ENCODE data around the gene SETD6.

SETD6 gene

DNA sequence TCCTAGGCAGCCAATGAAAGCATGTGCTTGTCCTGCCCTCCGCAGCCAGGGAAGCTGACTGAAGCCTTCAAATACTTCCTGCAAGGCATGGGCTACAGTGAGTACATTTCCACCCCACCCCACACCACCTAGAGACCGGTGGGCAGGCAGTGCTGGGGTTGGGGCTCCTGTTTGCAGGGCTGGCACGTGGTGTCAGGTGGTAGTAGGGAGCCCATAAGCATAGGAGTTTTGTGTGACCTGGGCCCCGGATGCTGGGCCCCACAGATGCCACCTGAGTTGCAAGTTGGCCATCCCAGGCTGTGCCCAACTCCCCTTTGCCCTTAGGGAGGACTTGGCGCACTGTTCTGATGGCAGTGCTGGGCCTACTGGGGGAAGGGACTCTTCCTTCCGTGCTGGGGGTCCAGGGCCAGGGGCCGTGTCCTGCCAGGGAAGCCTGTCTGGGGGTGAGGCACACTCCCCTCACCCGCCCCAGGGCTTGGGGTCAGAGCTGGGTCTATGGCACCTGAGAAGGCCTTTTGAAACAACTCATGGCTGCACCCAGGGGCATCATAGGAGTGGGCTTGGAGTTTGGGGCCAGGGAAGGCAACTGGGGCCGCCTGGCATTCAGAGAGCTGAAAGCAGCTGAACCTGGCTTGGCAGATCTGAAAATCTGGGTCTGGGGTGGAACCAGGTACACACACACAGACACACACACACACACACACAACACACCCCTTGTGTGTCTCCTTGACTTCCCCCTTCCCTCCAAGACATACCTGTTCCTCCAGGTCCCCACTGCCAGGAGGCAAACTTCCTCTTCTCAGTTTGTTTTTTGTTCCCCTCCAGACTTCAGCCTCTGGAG, 5.8 kb upstream of the SETD6 start:
- DNase-seq = no peak

DNA sequence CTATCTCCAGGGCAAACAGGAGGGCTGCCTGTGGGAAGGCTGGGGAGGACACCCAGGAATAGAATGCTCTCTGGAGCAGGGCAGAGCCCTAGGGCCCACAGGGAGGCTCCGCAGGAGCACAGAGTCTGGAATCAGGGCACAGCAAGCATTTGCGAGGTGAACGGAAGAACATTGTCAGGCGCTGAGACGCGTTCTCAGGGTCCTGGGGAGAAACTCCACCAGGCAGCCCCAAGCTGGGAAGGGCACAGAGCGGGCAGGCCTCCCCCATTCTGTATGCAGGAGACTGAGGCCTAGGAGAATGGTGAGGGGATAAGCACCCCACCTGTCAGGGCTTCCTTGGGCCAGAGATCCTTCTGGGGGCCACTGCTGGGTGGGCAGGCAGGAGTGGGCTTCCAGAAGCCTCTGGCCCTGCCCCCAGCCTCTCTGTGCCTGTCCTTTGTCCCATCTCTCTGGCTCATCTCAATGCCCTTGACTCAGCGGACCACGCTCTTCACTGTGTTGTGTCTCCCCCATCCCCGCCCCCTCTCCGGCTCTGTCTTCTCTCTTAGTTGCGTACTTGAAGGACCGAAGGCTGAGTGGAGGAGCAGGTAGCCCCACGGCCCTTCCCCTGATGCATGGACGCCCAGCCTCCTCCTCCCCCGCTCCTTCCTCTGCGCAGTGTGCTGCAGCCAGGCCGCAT, 5.1 kb upstream of the SETD6 start:
- no peak for DNase-seq

DNA sequence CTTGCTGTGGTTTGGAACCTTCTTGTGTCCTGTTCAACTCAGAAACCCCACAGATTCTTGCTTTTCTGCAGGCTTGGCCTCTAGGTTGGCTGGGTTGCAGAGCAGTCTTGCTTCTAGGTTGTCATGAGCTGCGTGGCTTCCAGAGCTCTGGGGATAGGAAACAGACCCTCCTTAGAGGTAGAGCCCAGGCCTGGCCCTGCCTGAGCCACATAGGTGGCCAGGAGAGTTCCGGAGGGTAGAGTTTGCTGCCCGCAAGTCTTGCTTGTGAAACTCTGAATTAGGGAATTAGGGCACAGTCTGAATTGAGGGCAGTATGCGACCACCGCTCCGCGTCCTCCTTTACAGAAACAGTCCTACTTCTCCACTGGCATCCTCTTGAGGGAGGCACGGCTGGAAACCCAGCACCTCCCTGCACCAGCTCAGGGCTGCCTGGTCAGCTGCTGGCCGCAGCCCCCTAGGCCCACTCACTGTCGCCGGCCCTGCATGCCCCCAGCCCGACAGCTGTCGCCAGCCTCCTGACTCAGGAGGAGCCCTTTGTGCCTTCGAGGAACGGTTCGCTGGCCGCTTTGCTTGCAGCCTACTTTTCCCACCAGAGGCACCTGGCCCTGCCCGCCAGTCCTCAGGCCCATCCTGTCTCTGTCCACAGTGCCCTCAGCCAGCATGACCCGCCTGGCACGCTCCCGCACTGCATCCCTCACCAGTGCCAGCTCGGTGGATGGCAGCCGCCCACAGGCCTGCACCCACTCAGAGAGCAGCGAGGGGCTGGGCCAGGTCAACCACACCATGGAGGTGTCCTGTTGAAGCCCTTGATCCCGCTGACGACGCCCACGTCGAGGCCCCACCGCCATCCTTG, 4.3 kb upstream of the SETD6 start:
- DNase-seq = no peak

DNA sequence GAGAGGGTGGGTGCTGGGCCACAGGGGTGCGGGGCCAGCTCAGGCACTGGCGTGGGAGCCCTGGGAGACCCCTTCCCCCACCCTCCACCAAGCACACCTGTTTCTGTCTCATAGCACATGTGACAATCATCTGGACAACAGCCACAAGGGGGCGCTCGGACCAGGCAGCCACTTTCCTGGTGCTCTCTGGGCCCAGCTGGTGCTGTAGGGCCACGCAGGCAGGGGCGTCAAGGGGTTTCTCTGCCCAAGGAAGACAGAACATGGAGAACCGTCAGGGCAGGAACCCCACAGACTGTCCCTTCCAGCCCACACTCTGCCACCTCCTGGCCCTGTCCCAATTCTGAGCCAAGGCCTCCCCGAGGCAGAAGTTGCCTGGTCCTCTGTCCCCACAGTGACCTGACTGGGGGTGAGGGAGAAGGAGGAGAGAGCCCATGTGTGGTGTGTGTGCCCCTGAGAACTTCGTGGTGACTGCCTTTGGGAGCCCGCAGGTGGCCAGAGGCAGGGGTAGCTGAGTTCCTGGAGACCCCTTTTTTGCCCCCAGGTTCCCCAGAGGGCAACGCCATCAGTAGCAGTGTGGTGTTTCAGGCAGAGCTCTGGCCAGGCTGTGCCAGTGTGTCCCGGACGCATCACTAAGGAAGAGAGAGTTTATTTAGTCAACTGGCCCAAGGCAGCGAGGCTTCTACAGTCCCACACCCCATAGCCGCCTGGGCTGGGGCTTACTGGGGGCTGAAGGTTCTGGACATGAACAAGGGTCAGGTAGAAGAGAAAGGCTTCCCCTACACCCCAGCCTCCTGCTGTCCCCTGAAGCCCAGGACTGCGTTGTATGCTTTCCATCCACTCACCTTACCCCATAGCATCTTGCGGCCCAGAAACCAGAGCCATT, 3.1 kb upstream of the SETD6 start:
- DNase-seq = peak; percentile 54

DNA sequence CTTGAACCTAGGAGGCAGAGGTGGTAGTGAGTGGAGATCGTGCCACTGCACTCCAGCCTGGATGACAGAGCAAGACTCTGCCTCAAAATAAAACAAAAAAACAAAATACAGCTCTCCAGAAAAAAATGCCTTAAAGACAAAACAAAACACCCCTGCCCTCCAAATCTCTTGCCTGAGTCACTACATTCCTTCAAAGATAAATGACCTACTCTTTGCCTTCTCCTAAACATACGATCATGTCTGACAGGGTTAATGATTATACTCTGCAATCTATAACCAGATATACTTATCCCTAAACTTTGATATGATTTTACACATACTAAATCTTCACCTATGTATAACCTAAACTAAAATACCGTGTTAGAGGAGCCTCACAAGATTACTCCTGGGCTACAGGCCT, 1.4 kb upstream of the SETD6 start:
- DNase-seq = no peak

DNA sequence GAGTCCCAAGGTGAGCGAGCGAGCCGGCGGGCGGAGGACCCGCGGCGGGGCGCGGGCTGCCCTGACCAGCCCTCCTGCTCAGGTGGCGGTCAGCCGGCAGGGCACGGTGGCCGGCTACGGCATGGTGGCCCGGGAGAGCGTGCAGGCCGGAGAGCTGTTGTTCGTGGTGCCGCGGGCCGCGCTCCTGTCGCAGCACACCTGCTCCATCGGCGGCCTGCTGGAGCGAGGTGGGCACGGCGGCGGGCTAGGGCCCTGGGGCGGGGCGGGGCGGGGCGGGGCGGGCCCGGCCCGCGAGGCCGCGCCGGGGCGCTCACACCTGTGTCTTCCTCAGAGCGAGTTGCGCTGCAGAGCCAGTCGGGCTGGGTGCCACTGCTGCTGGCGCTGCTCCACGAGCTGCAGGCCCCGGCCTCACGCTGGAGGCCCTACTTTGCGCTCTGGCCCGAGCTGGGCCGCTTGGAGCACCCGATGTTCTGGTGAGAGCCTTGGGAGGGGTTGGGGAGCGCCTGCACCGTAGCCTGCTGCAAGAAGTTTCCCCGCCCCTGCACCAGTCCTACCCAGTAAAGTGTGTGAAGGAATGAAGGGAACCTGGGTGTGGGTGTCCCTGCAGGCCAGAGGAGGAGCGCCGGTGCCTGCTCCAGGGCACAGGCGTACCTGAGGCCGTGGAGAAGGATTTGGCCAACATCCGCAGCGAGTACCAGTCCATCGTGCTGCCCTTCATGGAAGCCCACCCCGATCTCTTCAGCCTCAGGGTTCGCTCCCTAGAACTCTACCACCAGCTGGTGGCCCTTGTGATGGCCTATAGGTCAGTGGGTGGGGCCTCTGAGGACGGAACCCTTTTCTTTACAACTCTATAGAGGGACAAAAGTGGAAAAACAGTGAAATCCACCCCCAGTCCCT, 802 bp downstream of the SETD6 start:
- DNase-seq = peak; percentile 22

DNA sequence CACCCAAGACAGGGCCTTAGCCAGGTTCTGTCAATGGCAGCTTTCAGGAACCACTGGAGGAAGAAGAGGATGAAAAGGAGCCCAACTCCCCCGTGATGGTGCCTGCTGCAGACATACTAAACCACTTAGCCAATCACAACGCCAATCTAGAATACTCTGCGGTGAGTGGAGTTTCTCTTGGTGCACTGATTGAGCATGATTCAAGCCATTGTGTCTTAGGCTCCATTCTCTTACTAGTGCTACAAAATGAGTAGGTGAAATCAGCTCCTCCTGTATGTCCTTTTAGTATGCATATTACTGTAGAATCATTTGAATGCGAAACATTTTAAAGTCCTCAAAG, 1.4 kb downstream of the SETD6 start:
- DNase-seq = no peak

DNA sequence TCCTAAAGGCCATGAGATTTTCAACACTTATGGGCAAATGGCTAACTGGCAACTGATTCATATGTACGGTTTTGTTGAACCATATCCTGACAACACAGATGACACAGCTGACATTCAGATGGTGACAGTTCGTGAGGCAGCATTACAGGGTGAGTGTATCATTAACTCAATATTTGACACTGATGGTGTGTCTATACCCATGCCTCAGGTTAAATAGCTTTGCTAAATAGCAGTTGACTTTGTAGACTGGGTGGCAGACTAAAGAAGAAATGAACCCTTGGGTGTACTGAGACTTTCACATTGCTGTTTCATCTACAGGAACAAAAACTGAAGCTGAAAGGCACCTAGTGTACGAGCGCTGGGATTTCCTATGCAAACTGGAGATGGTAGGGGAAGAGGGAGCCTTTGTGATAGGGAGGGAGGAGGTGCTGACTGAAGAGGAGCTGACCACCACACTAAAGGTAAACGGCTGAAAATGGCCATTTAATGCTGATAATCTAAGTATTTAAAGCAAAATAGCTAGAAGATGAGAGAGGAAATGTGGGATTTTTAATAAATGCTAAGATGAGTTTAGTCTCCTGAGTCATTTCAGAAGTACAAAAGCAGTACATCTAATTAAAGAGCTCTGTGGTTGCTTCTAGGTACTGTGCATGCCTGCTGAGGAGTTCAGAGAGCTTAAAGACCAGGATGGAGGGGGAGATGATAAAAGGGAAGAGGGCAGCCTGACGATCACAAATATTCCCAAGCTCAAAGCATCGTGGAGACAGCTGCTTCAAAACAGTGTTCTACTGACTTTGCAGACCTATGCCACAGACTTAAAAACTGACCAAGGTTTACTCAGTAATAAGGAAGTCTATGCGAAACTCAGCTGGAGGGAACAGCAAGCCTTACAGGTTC, 3.0 kb downstream of the SETD6 start:
- DNase-seq = no peak

DNA sequence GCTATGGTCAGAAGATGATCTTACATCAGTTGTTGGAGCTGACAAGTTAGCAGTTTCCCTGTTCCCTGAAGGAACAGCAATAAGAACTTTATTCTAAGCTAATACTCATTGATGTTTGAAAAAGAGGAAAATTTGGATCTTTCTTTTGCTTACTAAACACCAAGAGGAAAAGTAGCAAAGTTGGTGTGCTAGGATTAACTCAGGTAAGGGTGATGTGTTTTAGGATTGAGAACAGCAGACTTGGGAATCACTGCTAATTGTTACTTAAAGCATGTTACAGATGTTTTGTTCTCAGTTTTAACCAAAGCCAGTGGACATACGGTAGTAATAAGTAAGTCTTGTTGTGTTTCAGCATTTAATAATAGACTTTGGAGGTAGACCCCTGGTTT, 3.7 kb downstream of the SETD6 start:
- DNase-seq = no peak

DNA sequence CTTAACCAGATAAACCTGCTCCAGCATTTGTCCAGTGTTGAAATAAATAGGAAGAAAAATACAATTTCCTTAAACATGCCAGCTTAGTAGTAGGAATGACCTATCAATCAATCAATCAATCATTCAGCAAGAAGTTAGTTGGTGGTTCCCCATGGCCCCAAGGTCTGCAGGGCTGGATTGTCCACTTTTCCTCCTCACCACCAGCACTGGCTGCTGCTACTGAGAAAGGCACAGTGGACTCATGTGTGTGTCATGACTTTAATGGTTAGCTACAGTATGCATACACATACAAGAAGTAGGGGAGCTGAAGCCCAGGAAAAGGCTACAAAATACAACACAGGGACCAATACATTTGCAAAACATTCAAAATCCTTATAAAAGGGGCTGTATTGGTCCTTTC, 4.4 kb downstream of the SETD6 start:
- DNase-seq = no peak

DNA sequence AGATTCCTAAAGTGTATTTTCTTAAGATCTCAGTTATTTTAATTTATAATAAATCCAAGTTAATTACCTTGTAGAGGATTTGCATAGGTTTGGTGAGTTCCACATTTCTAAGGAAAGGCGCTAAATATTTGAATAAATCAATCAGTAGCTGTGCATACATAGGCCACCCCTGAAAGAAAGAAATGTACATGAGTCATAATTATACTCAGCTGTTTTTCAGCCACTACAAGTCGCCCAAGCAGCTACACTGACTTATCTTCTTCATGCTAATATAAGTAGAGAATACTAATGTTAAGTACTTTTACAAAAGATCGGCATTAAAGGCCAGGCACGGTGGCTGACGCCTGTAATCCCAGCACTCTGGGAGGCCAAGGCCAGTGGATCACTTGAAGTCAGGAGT, 14.9 kb downstream of the SETD6 start:
- DNase-seq = no peak

DNA sequence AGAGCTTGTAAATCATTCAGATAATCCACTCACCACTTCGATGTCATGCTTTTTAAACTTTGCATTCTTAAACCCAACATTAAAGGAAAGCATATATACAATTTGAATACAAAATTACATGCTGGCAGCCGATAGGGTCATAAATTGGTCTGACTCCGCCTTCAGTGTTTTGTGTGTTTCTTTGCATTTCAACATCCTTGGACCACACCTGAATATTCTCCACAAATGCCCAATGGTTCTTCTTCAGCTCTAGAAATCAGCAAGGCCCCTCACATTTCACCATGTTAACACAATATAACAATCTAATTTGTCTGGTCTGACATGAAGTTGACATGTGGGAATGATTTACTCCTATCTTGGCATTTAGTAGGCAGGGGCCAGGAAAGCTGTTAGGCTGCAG, 17.1 kb downstream of the SETD6 start:
- DNase-seq = no peak

DNA sequence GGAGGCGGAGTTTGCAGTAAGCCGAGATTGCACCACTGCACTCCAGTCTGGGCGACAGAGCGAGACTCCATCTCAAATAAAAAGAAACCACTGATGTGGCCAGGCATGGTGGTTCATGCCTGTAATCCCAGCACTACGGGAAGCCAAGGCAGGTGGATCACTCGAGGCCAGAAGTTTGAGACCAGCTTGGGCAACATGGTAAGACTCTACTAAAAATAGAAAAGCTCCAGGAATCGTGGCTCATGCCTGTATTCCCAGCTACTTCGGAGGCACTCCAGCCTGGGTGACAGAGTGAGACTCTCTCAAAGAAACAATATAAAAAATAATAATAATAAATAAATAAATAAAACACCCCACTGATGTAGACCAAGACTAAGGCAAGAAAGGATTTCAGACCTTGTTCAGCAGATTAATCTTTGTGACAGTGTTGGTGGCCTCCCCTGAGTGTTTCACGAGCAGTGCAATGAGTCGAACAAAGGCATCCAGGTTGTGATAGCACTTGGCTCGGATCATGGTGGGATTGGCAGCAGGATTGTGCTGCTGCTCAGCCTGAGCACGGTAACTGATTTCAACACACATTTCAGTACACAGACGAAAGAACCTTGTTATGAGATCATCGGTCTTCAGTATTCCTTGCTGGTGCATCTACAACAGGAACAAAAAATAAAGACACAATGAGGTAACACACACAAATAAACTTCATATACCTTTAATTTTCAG, 18.6 kb downstream of the SETD6 start:
- DNase-seq = no peak

DNA sequence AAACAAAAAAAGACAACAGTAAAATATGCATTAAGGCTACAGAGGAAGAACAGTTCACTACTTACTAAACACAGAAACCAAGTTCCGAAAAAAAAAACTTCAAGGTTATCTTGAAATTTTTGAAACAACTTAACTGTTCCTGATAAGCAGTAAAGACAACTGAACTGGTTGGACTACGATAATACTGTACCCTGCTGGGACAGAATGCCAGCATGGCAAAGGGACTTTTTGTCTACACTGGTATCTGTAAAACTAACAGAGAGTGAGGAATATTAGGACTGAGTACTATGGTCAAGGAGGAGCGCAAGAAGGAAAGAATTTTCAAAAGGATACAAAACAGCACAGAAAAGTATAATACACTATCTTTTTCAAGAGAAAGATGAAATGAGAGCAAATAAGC, 19.8 kb downstream of the SETD6 start:
- no peak for DNase-seq

DNA sequence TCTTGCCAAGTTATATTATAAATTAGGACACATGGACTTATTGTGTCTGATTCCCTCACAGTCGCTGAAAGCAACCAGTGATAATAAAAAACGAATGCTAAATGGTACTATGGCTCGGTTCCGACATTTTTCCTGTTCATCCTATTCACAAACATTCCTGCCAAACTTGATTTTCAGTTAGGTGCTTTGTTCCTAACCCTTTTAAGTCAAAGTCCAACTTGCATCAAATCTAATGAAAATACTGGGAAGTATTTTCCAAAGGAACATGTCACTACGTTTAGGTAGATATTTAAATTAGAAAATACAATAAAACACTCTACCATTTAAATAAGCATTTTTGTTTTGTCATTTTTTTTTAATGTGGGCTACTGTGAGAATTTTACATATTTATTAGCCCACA, 21.0 kb downstream of the SETD6 start:
- no peak for DNase-seq

DNA sequence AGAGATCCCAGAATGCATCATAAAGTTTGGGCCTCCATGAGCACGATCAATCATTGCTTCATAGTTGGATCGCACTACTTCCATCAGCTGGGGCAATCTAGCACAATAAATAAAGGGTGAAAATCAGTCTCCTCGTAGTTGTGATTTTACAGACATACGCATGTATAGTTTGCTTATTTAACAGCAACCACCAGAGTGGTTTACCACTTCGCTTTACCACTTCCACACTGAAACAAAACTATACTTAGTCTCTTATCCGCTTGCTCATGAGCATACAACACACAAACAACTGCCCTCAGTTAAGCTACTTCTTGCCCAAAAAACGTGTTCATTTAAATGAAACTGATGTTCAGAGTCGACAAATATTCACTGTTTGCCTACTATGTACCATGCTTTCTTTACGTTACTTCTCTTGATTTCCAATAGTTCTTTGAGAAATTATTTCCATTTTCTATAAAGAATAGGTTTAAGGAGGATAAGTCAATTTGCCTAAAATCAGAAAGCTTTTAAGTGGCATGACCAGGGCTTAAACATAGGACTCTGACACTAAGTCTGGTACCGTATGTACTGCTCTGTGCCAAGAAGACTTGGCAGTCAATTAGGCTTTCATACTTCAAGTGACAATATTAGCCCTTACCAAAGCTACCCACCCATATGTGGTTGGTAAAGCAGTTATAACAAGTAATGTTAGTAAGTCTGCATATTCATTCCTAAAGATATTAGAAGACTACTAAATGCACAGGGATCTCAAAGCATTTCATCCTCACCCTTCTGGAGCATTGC, 22.0 kb downstream of the SETD6 start:
- no peak for DNase-seq

DNA sequence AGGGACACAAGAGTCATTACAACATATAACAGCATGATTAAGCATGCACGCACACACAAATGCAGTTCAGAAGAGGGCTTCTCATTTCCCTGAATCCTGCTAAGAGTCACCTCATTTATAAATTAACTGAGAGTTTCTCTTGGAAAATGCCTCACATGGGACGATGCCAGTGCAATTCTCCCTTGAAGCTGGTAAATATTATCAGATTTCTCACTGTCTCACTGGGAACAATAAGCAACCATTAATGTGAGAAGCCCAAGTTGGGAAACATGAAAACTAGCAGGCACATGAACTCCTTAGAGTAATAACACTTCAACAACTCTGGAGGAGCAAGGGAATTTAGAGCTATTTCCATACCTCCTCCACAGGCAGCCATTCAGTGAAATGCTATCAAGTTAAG, 26.4 kb downstream of the SETD6 start:
- DNase-seq = no peak

DNA sequence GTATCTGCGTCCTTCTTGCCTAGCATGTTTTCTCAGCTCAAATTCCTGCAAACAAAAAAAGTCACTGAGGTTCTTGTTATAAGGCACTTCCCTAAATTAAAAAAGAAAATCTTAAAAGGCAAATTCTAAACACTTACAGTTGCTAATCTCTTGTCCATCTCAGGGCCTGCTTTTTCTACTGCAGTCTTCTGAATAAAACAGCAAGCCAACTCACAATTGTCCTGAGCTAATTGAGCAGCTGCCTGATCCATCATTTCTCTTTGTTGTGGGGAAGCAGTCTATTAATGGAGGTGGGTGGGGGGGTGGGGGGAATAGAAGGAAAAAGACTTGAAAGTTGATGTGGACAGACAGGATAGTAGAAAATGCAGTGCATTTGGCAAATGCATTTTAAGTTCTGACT, 27.0 kb downstream of the SETD6 start:
- DNase-seq = no peak

DNA sequence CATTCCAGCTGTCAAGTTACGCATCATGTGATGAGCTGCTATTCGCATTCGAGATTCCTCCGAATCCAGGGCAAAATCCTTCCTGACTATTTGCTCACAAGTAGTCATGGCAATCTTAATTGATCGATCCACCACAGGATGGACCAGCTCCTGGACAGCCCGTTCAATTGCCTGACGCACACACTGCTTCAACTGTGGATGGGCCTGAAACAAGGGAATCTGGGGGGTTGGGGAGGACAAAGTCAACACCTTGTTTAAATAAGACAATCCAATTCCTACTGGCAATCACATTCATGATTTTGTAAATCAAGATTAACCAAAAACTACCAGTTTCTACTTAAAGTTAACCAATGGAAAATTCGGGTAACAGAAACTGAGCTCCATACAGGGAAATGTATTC, 28.4 kb downstream of the SETD6 start:
- no peak for DNase-seq

All from COR-L47 (cell line).